ENCODE results near the gene DYNLT3.
A peak's percentile ranks its signal among the peaks of the same experiment; 100 is the strongest.

The DYNLT3 gene

GRCh38 chrX:37840931-37841330, 6.4 kb downstream of the DYNLT3 start:
- DNase-seq = no peak

- DNase-seq = no peak
Measured at GRCh38 chrX:37834937-37835336, 12.4 kb downstream of the DYNLT3 start.

GRCh38 chrX:37830371-37830770, 17.0 kb downstream of the DYNLT3 start:
- no peak for DNase-seq

GRCh38 chrX:37829721-37830120, 17.6 kb downstream of the DYNLT3 start:
- DNase-seq = no peak

- DNase-seq = peak; percentile 3
Measured at GRCh38 chrX:37825215-37825842, 22.0 kb downstream of the DYNLT3 start.

GRCh38 chrX:37824491-37825214, 22.7 kb downstream of the DYNLT3 start:
- no peak for DNase-seq

- DNase-seq = no peak
Measured at GRCh38 chrX:37820646-37821045, 26.7 kb downstream of the DYNLT3 start.

- no peak for DNase-seq
Measured at GRCh38 chrX:37818031-37818430, 29.3 kb downstream of the DYNLT3 start.

- no peak for DNase-seq
Measured at GRCh38 chrX:37817579-37817978, 29.8 kb downstream of the DYNLT3 start.

- DNase-seq = no peak
Measured at GRCh38 chrX:37817176-37817575, 30.2 kb downstream of the DYNLT3 start.

GRCh38 chrX:37816766-37817165, 30.6 kb downstream of the DYNLT3 start:
- no peak for DNase-seq

GRCh38 chrX:37815366-37815765, 32.0 kb downstream of the DYNLT3 start:
- no peak for DNase-seq

- DNase-seq = no peak
Measured at GRCh38 chrX:37813570-37813969, 33.8 kb downstream of the DYNLT3 start.

GRCh38 chrX:37812110-37812509, 35.3 kb downstream of the DYNLT3 start:
- no peak for DNase-seq

GRCh38 chrX:37809970-37810369, 37.4 kb downstream of the DYNLT3 start:
- DNase-seq = no peak

- DNase-seq = no peak
Measured at GRCh38 chrX:37803057-37803456, 44.3 kb downstream of the DYNLT3 start.

GRCh38 chrX:37802028-37802427, 45.3 kb downstream of the DYNLT3 start:
- no peak for DNase-seq

- no peak for DNase-seq
Measured at GRCh38 chrX:37800717-37801116, 46.7 kb downstream of the DYNLT3 start.

- DNase-seq = no peak
Measured at GRCh38 chrX:37799936-37800335, 47.4 kb downstream of the DYNLT3 start.

GRCh38 chrX:37796805-37797204, 50.6 kb downstream of the DYNLT3 start:
- no peak for DNase-seq

GRCh38 chrX:37796310-37796709, 51.1 kb downstream of the DYNLT3 start:
- no peak for DNase-seq

Measured in HCEC 1CT (cell line).